ENCODE measurements around the gene ANTXR2. TPM values are rescaled to one million over a fixed set of nuclear protein-coding genes. Genes with fewer than 3 reads are reported as not detected.

The ANTXR2 gene
- total and polyA plus RNA-seq, 2 of the 13 experiments (the other 11 are each of a cell fraction or from before 2014, with no cell fraction given): 4.6 to 14.5 TPM

DNA sequence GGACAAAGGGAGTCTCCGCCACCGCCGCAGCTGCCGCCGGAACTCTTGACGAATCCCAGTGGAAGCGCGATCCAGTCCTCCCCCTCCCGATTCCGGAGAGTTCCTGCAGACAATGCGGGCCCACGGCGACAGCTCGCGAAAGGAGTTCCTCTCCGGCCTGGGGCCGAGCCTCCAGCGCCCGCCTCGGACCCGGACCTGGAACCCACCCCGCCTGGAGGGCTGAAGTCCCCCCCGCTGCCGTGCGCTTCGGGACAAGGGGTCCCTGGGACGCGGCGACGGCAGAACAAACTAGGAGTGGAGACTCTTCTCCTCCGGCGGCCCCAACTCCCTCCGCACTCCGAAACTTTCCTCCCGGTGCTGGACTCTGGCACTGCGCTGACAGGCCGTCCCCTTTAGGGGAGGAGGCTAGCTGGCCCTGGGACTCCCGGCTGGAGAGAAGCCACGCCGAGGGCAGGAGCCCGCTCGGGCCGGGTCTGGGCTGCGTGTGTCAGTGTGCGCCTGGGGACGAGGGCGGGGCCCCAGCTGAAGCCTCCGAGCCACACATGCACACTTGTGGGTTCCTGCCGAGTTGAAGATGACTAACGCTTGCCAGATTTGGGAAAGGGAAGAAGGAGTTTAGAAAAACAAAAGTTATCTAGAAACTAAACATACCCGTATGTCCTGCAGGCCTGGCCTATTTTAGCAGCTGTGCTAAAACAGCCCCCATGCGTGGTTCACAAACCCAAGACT lies at the start of gene ANTXR2 (continued):
- TF ChIP-seq, protein P1, sequence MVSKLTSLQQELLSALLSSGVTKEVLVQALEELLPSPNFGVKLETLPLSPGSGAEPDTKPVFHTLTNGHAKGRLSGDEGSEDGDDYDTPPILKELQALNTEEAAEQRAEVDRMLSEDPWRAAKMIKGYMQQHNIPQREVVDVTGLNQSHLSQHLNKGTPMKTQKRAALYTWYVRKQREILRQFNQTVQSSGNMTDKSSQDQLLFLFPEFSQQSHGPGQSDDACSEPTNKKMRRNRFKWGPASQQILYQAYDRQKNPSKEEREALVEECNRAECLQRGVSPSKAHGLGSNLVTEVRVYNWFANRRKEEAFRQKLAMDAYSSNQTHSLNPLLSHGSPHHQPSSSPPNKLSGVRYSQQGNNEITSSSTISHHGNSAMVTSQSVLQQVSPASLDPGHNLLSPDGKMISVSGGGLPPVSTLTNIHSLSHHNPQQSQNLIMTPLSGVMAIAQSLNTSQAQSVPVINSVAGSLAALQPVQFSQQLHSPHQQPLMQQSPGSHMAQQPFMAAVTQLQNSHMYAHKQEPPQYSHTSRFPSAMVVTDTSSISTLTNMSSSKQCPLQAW (CRISPR knock-in tag; IDR thresholded peaks at IDR 0.05): peak; percentile 59; the same call in 1 of the 2 replicates
- TF ChIP-seq ZNF138 (CRISPR knock-in tag; IDR thresholded peaks at IDR 0.05; ENCODE audit: low read depth) (no peak), FOXA3 (CRISPR knock-in tag; IDR thresholded peaks at IDR 0.05) (0 out of 2 replicates have a peak, but pooled peaks have one; percentile 25), RELA (CRISPR knock-in tag; IDR thresholded peaks at IDR 0.05) (no peak), ZNF333 (CRISPR knock-in tag; IDR thresholded peaks at IDR 0.05; ENCODE audit: borderline replicate concordance) (0 out of 2 replicates have a peak, but pooled peaks have one; percentile 17), ATF7-NPFF (CRISPR knock-in tag; IDR thresholded peaks at IDR 0.05; ENCODE audit: low read depth) (peak; percentile 89; the same call in 1 of the 2 replicates), KDM4B (CRISPR knock-in tag; IDR thresholded peaks at IDR 0.05) (no peak), HOXA3 (CRISPR knock-in tag; IDR thresholded peaks at IDR 0.05) (no peak; the same call in none of the 2 replicates), ZNF33B (CRISPR knock-in tag; IDR thresholded peaks at IDR 0.05) (0 out of 2 replicates have a peak, but pooled peaks have one; percentile 40), ZNF790 (CRISPR knock-in tag; IDR thresholded peaks at IDR 0.05; ENCODE audit: borderline replicate concordance) (no peak), ZNF468 (CRISPR knock-in tag; IDR thresholded peaks at IDR 0.05) (no peak)
- TF ChIP-seq, protein P2, sequence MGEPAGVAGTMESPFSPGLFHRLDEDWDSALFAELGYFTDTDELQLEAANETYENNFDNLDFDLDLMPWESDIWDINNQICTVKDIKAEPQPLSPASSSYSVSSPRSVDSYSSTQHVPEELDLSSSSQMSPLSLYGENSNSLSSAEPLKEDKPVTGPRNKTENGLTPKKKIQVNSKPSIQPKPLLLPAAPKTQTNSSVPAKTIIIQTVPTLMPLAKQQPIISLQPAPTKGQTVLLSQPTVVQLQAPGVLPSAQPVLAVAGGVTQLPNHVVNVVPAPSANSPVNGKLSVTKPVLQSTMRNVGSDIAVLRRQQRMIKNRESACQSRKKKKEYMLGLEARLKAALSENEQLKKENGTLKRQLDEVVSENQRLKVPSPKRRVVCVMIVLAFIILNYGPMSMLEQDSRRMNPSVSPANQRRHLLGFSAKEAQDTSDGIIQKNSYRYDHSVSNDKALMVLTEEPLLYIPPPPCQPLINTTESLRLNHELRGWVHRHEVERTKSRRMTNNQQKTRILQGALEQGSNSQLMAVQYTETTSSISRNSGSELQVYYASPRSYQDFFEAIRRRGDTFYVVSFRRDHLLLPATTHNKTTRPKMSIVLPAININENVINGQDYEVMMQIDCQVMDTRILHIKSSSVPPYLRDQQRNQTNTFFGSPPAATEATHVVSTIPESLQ (CRISPR knock-in tag; conservative IDR thresholded peaks at IDR 0.05): no peak
- TF ChIP-seq, protein P3, sequence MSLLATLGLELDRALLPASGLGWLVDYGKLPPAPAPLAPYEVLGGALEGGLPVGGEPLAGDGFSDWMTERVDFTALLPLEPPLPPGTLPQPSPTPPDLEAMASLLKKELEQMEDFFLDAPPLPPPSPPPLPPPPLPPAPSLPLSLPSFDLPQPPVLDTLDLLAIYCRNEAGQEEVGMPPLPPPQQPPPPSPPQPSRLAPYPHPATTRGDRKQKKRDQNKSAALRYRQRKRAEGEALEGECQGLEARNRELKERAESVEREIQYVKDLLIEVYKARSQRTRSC (CRISPR knock-in tag; IDR thresholded peaks at IDR 0.05; ENCODE audit: low read depth): no peak
- TF ChIP-seq, protein P4, sequence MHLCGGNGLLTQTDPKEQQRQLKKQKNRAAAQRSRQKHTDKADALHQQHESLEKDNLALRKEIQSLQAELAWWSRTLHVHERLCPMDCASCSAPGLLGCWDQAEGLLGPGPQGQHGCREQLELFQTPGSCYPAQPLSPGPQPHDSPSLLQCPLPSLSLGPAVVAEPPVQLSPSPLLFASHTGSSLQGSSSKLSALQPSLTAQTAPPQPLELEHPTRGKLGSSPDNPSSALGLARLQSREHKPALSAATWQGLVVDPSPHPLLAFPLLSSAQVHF (CRISPR knock-in tag; IDR thresholded peaks at IDR 0.05): no peak
- TF ChIP-seq, protein P5, sequence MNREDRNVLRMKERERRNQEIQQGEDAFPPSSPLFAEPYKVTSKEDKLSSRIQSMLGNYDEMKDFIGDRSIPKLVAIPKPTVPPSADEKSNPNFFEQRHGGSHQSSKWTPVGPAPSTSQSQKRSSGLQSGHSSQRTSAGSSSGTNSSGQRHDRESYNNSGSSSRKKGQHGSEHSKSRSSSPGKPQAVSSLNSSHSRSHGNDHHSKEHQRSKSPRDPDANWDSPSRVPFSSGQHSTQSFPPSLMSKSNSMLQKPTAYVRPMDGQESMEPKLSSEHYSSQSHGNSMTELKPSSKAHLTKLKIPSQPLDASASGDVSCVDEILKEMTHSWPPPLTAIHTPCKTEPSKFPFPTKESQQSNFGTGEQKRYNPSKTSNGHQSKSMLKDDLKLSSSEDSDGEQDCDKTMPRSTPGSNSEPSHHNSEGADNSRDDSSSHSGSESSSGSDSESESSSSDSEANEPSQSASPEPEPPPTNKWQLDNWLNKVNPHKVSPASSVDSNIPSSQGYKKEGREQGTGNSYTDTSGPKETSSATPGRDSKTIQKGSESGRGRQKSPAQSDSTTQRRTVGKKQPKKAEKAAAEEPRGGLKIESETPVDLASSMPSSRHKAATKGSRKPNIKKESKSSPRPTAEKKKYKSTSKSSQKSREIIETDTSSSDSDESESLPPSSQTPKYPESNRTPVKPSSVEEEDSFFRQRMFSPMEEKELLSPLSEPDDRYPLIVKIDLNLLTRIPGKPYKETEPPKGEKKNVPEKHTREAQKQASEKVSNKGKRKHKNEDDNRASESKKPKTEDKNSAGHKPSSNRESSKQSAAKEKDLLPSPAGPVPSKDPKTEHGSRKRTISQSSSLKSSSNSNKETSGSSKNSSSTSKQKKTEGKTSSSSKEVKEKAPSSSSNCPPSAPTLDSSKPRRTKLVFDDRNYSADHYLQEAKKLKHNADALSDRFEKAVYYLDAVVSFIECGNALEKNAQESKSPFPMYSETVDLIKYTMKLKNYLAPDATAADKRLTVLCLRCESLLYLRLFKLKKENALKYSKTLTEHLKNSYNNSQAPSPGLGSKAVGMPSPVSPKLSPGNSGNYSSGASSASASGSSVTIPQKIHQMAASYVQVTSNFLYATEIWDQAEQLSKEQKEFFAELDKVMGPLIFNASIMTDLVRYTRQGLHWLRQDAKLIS (CRISPR knock-in tag; IDR thresholded peaks at IDR 0.05): no peak
- TF ChIP-seq, protein P6, sequence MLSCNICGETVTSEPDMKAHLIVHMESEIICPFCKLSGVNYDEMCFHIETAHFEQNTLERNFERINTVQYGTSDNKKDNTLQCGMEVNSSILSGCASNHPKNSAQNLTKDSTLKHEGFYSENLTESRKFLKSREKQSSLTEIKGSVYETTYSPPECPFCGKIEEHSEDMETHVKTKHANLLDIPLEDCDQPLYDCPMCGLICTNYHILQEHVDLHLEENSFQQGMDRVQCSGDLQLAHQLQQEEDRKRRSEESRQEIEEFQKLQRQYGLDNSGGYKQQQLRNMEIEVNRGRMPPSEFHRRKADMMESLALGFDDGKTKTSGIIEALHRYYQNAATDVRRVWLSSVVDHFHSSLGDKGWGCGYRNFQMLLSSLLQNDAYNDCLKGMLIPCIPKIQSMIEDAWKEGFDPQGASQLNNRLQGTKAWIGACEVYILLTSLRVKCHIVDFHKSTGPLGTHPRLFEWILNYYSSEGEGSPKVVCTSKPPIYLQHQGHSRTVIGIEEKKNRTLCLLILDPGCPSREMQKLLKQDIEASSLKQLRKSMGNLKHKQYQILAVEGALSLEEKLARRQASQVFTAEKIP (CRISPR knock-in tag; IDR thresholded peaks at IDR 0.05; ENCODE audit: borderline replicate concordance): no peak
- TF ChIP-seq, protein P7, sequence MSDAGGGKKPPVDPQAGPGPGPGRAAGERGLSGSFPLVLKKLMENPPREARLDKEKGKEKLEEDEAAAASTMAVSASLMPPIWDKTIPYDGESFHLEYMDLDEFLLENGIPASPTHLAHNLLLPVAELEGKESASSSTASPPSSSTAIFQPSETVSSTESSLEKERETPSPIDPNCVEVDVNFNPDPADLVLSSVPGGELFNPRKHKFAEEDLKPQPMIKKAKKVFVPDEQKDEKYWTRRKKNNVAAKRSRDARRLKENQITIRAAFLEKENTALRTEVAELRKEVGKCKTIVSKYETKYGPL (CRISPR knock-in tag; IDR thresholded peaks at IDR 0.05): no peak

Data from HepG2 (cell line).